Panc1 (cell line): Measurements from ENCODE around the gene PRR35. TPM values are rescaled to one million over a fixed set of nuclear protein-coding genes. Genes with fewer than 3 reads are reported as not detected.
A peak's percentile ranks its signal among the peaks of the same experiment; 100 is the strongest.

Experiments used
- ATAC-seq: fragments of 200-7000 bp; cut with Tn5 transposase; 2 replicates; pipeline ENCODE4 v1.9.1; 2020; ENCODE audit warnings: mild to moderate bottlenecking, moderate library complexity
- BruUV-seq: library from RNA; stranded (reverse); fragments of 400-500 nt; replicated peaks from 2 replicates; lab custom pipeline; 2021; lab: Mats Ljungman, UMichigan
- CTCF ChIA-PET: fragments of 300-600 bp; sonication (Branson Sonifier 250); formaldehyde crosslinking; loops from one replicate; lab custom pipeline; 2022; ENCODE audit warnings: antibody characterized with exemption; lab: Charles Lee
- POLR2A ChIA-PET: fragments of 300-600 bp; sonication (Branson Sonifier 250); formaldehyde crosslinking; loops from one replicate; lab custom pipeline; 2022; ENCODE audit warnings: antibody characterized with exemption; lab: Charles Lee
- DNase-seq: peaks from one replicate; pipeline ENCODE4 v3.0.0-alpha.2; 2010; ENCODE audit warnings: low read depth, low spot score
- H3K27ac ChIP-seq: 2 replicates; pipeline ENCODE4 v1.5.1; 2011; ENCODE audit warnings: mild to moderate bottlenecking, low read length, inconsistent platforms
- H3K27me3 ChIP-seq: fragments of 200-500 bp; sonication (Bioruptor generic); 2 replicates; pipeline ENCODE4 v1.6.0; 2014; ENCODE audit warnings: low read length, inconsistent platforms; ENCODE audit not compliant: control insufficient read depth, insufficient read depth
- H3K36me3 ChIP-seq: fragments of 200-500 bp; sonication (Bioruptor generic); 2 replicates; pipeline ENCODE4 v1.5.1; 2014; ENCODE audit warnings: inconsistent platforms, mild to moderate bottlenecking, low read length, moderate library complexity; ENCODE audit not compliant: control insufficient read depth, insufficient read depth
- H3K4me1 ChIP-seq: 2 replicates; pipeline ENCODE4 v1.5.1; 2011; ENCODE audit warnings: inconsistent platforms, mild to moderate bottlenecking, low read length, moderate library complexity; ENCODE audit not compliant: control insufficient read depth, insufficient read depth
- H3K4me3 ChIP-seq, 2 experiments: 2 replicates each; pipeline ENCODE4 v1.5.1; 2011 to 2012; ENCODE audit warnings: low read depth in 2 of 2, low read length in 2 of 2, mild to moderate bottlenecking in 2 of 2, inconsistent platforms in 1 of 2, moderate library complexity in 1 of 2
- H3K9me3 ChIP-seq: fragments of 200-500 bp; sonication (Bioruptor generic); 2 replicates; pipeline ENCODE4 v1.5.1; 2014; ENCODE audit warnings: low read depth, mild to moderate bottlenecking, inconsistent platforms, low read length, moderate library complexity; ENCODE audit not compliant: control insufficient read depth, insufficient read depth
- CTCF ChIP-seq: fragments of 450-650 bp; IDR thresholded peaks from 2 replicates; pipeline ENCODE4 v1.5.1; 2017; ENCODE audit warnings: mild to moderate bottlenecking
- POLR2AphosphoS5 ChIP-seq: IDR thresholded peaks from 2 replicates; pipeline ENCODE4 v1.6.1; 2012; ENCODE audit warnings: mild to moderate bottlenecking, low read depth, low read length, moderate library complexity
- REST ChIP-seq, 2 experiments: IDR thresholded peaks; 2 replicates each; pipeline ENCODE4 v1.6.1; 2011 to 2012; ENCODE audit warnings: low read depth in 2 of 2, control low read depth in 1 of 2, low read length in 1 of 2, mild to moderate bottlenecking in 1 of 2, moderate library complexity in 1 of 2; ENCODE audit not compliant: insufficient read depth in 1 of 2
- SIN3A ChIP-seq: IDR thresholded peaks from 2 replicates; pipeline ENCODE4 v1.6.1; 2012; ENCODE audit warnings: low read depth, mild to moderate bottlenecking, low read length, moderate library complexity, borderline replicate concordance; ENCODE audit not compliant: insufficient read depth
- TCF7L2 ChIP-seq: IDR thresholded peaks from 2 replicates; pipeline ENCODE4 v1.6.1; 2011; ENCODE audit warnings: mild to moderate bottlenecking, low read depth, low read length, inconsistent platforms
- in situ Hi-C: cut with HindIII; loops from 2 replicates; pipeline ENCODE4 v1.10.0; 2016; ENCODE audit warnings: low sequenced_read_pairs, low pct_unique_long_range_greater_than_20kb
- intact Hi-C: fragments of 100-400 bp; cut with micrococcal nuclease; formaldehyde crosslinking; loops from one replicate; pipeline ENCODE4 v1.10.0; 2022; ENCODE audit not compliant: unreplicated experiment
- total RNA-seq: library from RNA; stranded (reverse); gene quantifications from one replicate; pipeline ENCODE4 v1.2.1, GENCODE V29; 2021; ENCODE audit not compliant: unreplicated experiment

PRR35 gene
- total RNA-seq, 1 experiment from 2014 or later: 2.2 TPM

- ChIA-PET POLR2A (no interaction called here), CTCF (interaction anchor here (0.6 kb wide), 1 partner anchor 128 kb away, joined by 4 read pairs; no protein-coding TSS in a partner anchor)
Measured at GRCh38 chr16:519841-520687, 40.1 kb upstream of the PRR35 start.

GRCh38 chr16:520847-521246 is 39.3 kb upstream of the PRR35 start:
- Histone ChIP-seq H3K27me3 (no peaks in the 10 kb centered on the region), H3K27ac (no peak overlapping the region), H3K36me3 (no peaks in the 10 kb centered on the region), H3K4me3 (no peak overlapping the region), H3K4me1 (peaks cover 20% of the 10 kb centered on the region), H3K9me3 (no peaks in the 10 kb centered on the region)
- ATAC-seq: no peak
- ChIA-PET CTCF (no interaction called here), POLR2A (no interaction called here)
- BruUV-seq: TSS peak; percentile 86
- TF ChIP-seq REST (IDR thresholded peaks at IDR 0.05; ENCODE audit: insufficient read depth in 1 of 2, low read depth in 2 of 2, low read length in 1 of 2) (no peak), CTCF (no peak), POLR2AphosphoS5 (no peak; the same call in 1 of the 2 replicates), SIN3A (no peak), TCF7L2 (no peak)
- intact Hi-C loops: no loop called here
- DNase-seq: no peak
- in situ Hi-C loops: no loop called here

More at GRCh38 chr16:519841-520687, 40.1 kb upstream of the PRR35 start:
- Histone ChIP-seq H3K27me3 (no peaks in the 10 kb centered on the region), H3K4me1 (peaks cover 12% of the 10 kb centered on the region), H3K36me3 (no peaks in the 10 kb centered on the region), H3K4me3 (no peak overlapping the region), H3K9me3 (no peaks in the 10 kb centered on the region), H3K27ac (no peak overlapping the region)
- DNase-seq: no peak
- no peak for ATAC-seq
- intact Hi-C loops: no loop called here
- in situ Hi-C loops: no loop called here
- TF ChIP-seq CTCF (no peak), POLR2AphosphoS5 (no peak), TCF7L2 (no peak), SIN3A (no peak)
- BruUV-seq: no TSS peak
